ENCODE measurements around the gene IGDCC3.

DNA sequence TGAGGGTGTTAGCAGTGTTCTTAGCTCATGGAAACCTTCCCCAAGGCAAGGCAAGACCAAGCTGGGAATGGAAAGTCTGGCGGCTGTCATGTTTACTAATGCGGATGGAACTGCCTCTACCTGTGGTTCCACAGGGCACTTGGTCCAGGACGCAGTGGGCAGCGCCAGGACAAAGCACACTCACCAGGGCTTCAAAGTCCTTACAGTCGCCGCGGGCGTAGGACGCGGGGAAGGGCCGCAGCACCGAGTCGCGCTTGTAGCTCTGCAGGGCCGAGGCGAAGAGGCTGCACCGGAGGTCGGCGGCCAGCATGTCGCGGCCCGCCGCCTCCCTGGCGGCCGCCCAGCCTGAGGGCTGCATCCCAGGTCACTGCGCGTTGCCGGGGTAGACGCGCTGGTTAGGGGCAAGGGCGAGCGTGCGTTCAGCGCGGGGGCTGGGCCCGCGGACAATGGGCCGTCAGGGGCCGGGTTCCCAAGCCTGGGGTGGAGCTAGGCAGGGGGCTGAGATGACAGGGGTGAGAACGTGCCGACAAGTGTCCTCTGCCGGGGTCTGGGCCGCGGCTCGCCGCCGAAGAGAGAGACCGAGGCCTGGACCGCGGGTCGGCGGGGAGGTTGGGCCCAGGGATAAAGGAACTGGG lies 91.6 kb downstream of the IGDCC3 start:
- TF ChIP-seq EZH2 (IDR thresholded peaks at IDR 0.05; ENCODE audit: borderline replicate concordance, control insufficient read depth, low read depth, low read length) = no peak
- TF ChIP-seq NR2C2 (IDR thresholded peaks at IDR 0.05; ENCODE audit: borderline replicate concordance, control insufficient read depth, insufficient read length, low read depth) = no peak
- TF ChIP-seq, protein P1, sequence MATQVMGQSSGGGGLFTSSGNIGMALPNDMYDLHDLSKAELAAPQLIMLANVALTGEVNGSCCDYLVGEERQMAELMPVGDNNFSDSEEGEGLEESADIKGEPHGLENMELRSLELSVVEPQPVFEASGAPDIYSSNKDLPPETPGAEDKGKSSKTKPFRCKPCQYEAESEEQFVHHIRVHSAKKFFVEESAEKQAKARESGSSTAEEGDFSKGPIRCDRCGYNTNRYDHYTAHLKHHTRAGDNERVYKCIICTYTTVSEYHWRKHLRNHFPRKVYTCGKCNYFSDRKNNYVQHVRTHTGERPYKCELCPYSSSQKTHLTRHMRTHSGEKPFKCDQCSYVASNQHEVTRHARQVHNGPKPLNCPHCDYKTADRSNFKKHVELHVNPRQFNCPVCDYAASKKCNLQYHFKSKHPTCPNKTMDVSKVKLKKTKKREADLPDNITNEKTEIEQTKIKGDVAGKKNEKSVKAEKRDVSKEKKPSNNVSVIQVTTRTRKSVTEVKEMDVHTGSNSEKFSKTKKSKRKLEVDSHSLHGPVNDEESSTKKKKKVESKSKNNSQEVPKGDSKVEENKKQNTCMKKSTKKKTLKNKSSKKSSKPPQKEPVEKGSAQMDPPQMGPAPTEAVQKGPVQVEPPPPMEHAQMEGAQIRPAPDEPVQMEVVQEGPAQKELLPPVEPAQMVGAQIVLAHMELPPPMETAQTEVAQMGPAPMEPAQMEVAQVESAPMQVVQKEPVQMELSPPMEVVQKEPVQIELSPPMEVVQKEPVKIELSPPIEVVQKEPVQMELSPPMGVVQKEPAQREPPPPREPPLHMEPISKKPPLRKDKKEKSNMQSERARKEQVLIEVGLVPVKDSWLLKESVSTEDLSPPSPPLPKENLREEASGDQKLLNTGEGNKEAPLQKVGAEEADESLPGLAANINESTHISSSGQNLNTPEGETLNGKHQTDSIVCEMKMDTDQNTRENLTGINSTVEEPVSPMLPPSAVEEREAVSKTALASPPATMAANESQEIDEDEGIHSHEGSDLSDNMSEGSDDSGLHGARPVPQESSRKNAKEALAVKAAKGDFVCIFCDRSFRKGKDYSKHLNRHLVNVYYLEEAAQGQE (IDR thresholded peaks at IDR 0.05; ENCODE audit: low read depth, low read length) = no peak
